AG04449 (cell line): ENCODE results near the gene PTPN23.

ENCODE experiments used
- CTCF ChIA-PET: fragments of 350-600 bp; formaldehyde crosslinking; extraction: SDS; loops from one replicate; lab custom pipeline; 2021; ENCODE audit warnings: antibody characterized with exemption; lab: Yijun Ruan, JAX
- POLR2A ChIA-PET: fragments of 400-600, 350-600 bp; formaldehyde crosslinking; extraction: SDS; loops from one replicate; lab custom pipeline; 2020; ENCODE audit warnings: antibody characterized with exemption, inconsistent platforms; lab: Yijun Ruan, JAX
- DNase-seq: peaks from one replicate; pipeline ENCODE4 v3.0.0-alpha.2; 2010; ENCODE audit warnings: low read depth, low spot score
- H3K4me3 ChIP-seq: 2 replicates; pipeline ENCODE4 v1.5.1; 2011; ENCODE audit warnings: low read depth, mild to moderate bottlenecking, control low read depth, low read length
- TF ChIP-seq, protein P1 (sequence below): IDR thresholded peaks from one replicate; pipeline ENCODE4 v1.5.1; 2011; ENCODE audit warnings: mild to moderate bottlenecking, moderate library complexity, low read length, control low read depth, inconsistent platforms; ENCODE audit not compliant: insufficient read depth; ENCODE audit errors: missing control alignments

Gene PTPN23

DNA sequence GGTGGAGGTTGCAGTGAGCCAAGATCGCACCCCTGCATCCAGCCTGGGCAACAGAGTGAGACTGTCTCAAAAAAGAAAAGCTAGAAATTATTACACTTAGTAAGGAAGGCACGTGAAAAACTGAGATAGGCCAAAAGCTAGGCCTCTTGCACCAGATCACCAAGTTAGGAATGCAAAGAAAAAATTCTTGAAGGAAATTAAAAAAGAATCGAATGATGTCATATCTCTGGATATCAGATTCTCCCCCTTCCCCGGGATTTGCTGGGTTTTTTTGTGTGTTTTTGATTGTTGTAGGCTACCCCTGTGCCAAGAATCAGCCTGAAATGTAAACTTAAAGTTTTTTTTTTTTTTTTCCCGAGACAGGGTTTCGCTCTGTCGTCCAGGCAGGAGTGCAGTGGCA lies 17.4 kb downstream of the PTPN23 start:
- CTCF ChIA-PET: no interaction called here
- no peak for DNase-seq
- TF ChIP-seq, protein P1, sequence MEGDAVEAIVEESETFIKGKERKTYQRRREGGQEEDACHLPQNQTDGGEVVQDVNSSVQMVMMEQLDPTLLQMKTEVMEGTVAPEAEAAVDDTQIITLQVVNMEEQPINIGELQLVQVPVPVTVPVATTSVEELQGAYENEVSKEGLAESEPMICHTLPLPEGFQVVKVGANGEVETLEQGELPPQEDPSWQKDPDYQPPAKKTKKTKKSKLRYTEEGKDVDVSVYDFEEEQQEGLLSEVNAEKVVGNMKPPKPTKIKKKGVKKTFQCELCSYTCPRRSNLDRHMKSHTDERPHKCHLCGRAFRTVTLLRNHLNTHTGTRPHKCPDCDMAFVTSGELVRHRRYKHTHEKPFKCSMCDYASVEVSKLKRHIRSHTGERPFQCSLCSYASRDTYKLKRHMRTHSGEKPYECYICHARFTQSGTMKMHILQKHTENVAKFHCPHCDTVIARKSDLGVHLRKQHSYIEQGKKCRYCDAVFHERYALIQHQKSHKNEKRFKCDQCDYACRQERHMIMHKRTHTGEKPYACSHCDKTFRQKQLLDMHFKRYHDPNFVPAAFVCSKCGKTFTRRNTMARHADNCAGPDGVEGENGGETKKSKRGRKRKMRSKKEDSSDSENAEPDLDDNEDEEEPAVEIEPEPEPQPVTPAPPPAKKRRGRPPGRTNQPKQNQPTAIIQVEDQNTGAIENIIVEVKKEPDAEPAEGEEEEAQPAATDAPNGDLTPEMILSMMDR: no peak
- no peak overlapping the region for H3K4me3 ChIP-seq
- POLR2A ChIA-PET: interaction anchor here (1.4 kb wide), 1 partner anchor 18 kb away, joined by 4 read pairs; the partner anchor contains the start of gene PTPN23

DNA sequence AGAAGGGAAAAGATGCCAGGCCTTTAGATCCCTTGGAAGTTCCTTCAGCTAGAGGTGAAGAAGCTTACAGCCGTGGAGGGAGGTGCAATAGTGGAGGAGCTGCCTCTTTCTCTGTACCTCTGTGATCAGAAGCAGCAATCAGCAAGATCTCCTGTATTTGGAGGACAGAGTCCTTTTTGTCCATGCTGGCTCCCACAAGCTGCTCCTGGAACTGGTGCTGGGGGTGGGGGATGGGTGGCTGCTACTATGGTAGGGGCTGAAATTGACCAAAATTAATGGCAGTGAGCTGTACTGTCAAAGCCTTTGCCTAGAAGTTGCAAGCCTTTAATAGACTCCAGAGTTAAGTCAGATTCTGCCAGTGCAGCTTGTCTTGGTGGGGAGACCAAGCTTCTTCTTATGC lies 18.2 kb downstream of the PTPN23 start:
- ChIA-PET POLR2A (interaction anchor here (1.4 kb wide), 1 partner anchor 18 kb away, joined by 4 read pairs; the partner anchor contains the start of gene PTPN23), CTCF (interaction anchor here (1.1 kb wide), 1 partner anchor 22 kb away, joined by 3 read pairs; no protein-coding TSS in a partner anchor)
- TF ChIP-seq, protein P1: no peak
- no peak for DNase-seq
- no peak overlapping the region for H3K4me3 ChIP-seq

DNA sequence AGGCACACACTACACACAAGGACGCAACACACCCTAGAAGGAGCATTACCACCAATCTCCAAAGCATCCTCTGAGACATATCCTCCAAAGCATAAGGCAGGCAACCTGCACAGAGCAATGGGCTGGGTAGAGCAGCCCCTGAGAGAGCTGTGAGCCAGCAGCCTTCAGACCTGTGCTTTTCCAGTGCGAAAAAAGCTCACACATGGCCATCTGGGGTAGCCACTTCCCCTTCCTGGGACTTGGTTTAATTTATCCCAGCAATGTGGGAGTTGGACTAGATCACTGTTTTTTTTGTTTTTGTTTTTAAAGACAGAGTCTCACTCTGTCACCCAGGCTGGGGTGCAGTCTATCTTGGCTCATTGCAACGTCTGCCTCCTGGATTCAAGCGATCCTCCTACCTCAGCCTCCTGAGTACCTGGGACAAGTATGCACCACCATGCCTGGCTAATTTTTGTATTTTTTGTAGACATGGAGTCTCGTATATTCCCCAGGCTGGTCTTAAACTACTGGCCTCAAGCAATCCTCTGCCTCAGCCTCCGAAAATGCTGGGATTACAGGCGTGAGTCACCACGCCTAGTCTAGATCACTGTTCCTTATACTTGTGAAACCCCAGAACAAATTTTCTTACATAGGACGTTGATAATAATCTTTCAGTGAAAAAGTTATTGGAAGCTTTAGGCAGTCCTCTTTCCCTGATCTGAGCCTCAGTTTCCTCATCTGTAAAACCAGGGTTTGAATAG lies 18.9 kb downstream of the PTPN23 start:
- no peak overlapping the region for H3K4me3 ChIP-seq
- ChIA-PET POLR2A (interaction anchor here (1.4 kb wide), 1 partner anchor 19 kb away, joined by 4 read pairs; the partner anchor contains the start of gene PTPN23), CTCF (interaction anchor here (1.1 kb wide), 1 partner anchor 21 kb away, joined by 3 read pairs; no protein-coding TSS in a partner anchor)
- no peak for DNase-seq
- TF ChIP-seq, protein P1: no peak

DNA sequence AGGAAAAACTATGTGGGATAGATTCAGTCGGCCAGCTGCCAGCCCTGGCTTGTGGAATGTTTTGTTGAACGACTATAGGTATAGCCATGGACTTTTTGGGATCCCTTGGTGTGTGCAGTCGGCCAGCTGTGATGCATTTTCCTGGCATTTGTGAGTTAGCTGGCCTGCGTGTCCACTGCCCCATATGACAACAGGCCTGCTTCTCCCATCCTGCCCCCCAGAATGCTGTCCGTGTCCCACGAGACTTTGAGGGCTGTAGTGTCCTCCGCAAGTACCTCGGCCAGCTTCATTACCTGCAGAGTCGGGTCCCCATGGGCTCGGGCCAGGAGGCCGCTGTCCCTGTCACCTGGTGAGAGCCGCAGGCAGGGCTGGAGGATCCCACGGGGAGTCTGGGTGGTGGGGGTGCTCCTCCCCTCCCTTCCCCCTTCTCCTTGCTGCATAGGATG lies 23.6 kb downstream of the PTPN23 start:
- ChIA-PET CTCF (interaction anchor here (0.9 to 7.0 kb wide), 4 partner anchors 9 to 16 kb away, joined by 3 to 46 read pairs (median 4); no protein-coding TSS in a partner anchor), POLR2A (no interaction called here)

DNA sequence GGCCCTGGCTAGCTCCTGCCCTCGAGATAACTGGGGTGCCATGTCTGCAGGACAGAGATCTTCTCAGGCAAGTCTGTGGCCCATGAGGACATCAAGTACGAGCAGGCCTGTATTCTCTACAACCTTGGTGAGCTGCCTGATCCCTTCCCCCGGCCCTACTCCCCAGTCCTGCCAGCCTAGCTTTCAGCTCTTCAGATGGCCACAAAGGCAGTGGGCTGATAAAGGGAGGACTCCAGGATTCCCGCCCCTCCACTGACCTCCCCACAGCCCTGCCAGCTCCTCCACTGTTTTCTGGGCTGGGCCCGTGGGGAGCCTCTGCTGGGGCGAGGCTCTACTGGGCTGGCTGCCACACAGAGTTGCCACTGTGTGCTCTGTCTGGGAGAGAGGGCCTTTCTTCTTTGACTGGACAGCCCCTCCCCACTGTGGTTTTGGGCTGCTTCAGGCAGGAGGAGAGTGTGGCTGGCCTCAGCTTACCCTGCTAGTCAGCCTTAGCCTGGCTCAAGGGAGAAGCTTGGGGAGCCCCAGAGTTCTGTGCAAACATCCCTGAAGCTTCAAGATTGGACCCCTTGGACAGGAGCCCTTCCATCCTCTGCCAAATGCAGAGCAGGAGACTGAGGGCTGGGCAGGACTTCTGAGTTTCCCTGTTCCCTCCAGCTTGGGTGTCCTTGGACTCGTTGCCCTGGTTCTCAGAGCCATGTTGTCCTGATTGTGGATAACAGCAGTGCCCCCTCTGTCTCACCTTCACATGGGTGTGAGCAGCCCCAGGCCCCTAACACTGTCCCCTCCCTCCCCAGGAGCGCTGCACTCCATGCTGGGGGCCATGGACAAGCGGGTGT lies 24.4 kb downstream of the PTPN23 start:
- TF ChIP-seq, protein P1: no peak
- ChIA-PET CTCF (interaction anchor here (0.9 to 7.0 kb wide), 5 partner anchors 8 to 35 kb away, joined by 3 to 46 read pairs (median 3); no protein-coding TSS in a partner anchor), POLR2A (interaction anchor here (0.6 kb wide), 1 partner anchor 1137 kb away, joined by 3 read pairs; no protein-coding TSS in a partner anchor)
- no peak for DNase-seq
- H3K4me3 ChIP-seq: no peak overlapping the region

More for the DNA sequence above, 23.6 kb downstream of the PTPN23 start:
- no peak for DNase-seq
- TF ChIP-seq, protein P1: no peak
- no peak overlapping the region for H3K4me3 ChIP-seq
